ENCODE data around the gene ATG7.
"Not testable (repeated sequence)": the region's sequence is repeated elsewhere in the genome, so short reads cannot be mapped to it uniquely, and the experiment has no call there.

The ATG7 gene

GRCh38 chr3:11477407-11477911 is 205.3 kb downstream of the ATG7 start:
- DNase-seq: no peak

GRCh38 chr3:11478167-11478566 is 206.0 kb downstream of the ATG7 start:
- DNase-seq: no peak

GRCh38 chr3:11479221-11479620 is 207.0 kb downstream of the ATG7 start:
- no peak for DNase-seq

GRCh38 chr3:11480663-11481298 is 208.6 kb downstream of the ATG7 start:
- peak; percentile 12 for DNase-seq

- DNase-seq: no peak
Measured at GRCh38 chr3:11481556-11481955, 209.4 kb downstream of the ATG7 start.

GRCh38 chr3:11482021-11482420 is 209.8 kb downstream of the ATG7 start:
- no peak for DNase-seq

GRCh38 chr3:11488356-11488755 is 216.2 kb downstream of the ATG7 start:
- not testable (repeated sequence) for DNase-seq

- DNase-seq: no peak
Measured at GRCh38 chr3:11494131-11494916, 222.1 kb downstream of the ATG7 start.

GRCh38 chr3:11495948-11496557 is 223.9 kb downstream of the ATG7 start:
- no peak for DNase-seq

GRCh38 chr3:11498177-11498576 is 226.0 kb downstream of the ATG7 start:
- no peak for DNase-seq

- no peak for DNase-seq
Measured at GRCh38 chr3:11498646-11499045, 226.4 kb downstream of the ATG7 start.

GRCh38 chr3:11499144-11499543 is 226.9 kb downstream of the ATG7 start:
- no peak for DNase-seq

GRCh38 chr3:11502413-11502812 is 230.2 kb downstream of the ATG7 start:
- not testable (repeated sequence) for DNase-seq

- no peak for DNase-seq
Measured at GRCh38 chr3:11507719-11508118, 235.5 kb downstream of the ATG7 start.

GRCh38 chr3:11508346-11509172 is 236.4 kb downstream of the ATG7 start:
- no peak for DNase-seq

- DNase-seq: peak; percentile 54
Measured at GRCh38 chr3:11509173-11510000, 237.2 kb downstream of the ATG7 start.

GRCh38 chr3:11510001-11510340 is 237.8 kb downstream of the ATG7 start:
- DNase-seq: peak; percentile 36

GRCh38 chr3:11510356-11510755 is 238.2 kb downstream of the ATG7 start:
- DNase-seq: no peak

GRCh38 chr3:11511606-11512005 is 239.4 kb downstream of the ATG7 start:
- DNase-seq: not testable (repeated sequence)

- DNase-seq: not testable (repeated sequence)
Measured at GRCh38 chr3:11513125-11513816, 241.1 kb downstream of the ATG7 start.

GRCh38 chr3:11513817-11514135 is 241.6 kb downstream of the ATG7 start:
- DNase-seq: no peak
